Breast epithelium (tissue), 3 donors: ENCODE measurements around the gene MFAP2.

ENCODE experiments used
- CTCF ChIP-seq, 3 donors: fragments of 450-650 bp; IDR thresholded peaks; one replicate each; pipeline ENCODE4 v1.5.1; 2016 to 2017; ENCODE audit warnings: antibody characterized with exemption in 3 of 3, mild to moderate bottlenecking in 3 of 3, moderate library complexity in 3 of 3
- POLR2AphosphoS5 ChIP-seq, 3 donors: sonication (generic); formaldehyde crosslinking; IDR thresholded peaks; one replicate each; pipeline ENCODE4 v1.6.1; 2017; ENCODE audit warnings: antibody characterized with exemption in 3 of 3

- TF ChIP-seq CTCF (IDR thresholded peaks at IDR 0.05) (no peak), POLR2AphosphoS5 (IDR thresholded peaks at IDR 0.05) (no peak)
Observed at GRCh38 chr1:16967962-16968361, 12.5 kb downstream of the MFAP2 start.
